HG02943 (cell line): ENCODE measurements around the gene WNT3A.

Experiments
- ATAC-seq: cut with Tn5 transposase; IDR thresholded peaks from one replicate; pipeline ENCODE4 v1.9.1; 2021; ENCODE audit warnings: mild to moderate bottlenecking, low read depth, moderate library complexity; ENCODE audit not compliant: unreplicated experiment

WNT3A gene

DNA sequence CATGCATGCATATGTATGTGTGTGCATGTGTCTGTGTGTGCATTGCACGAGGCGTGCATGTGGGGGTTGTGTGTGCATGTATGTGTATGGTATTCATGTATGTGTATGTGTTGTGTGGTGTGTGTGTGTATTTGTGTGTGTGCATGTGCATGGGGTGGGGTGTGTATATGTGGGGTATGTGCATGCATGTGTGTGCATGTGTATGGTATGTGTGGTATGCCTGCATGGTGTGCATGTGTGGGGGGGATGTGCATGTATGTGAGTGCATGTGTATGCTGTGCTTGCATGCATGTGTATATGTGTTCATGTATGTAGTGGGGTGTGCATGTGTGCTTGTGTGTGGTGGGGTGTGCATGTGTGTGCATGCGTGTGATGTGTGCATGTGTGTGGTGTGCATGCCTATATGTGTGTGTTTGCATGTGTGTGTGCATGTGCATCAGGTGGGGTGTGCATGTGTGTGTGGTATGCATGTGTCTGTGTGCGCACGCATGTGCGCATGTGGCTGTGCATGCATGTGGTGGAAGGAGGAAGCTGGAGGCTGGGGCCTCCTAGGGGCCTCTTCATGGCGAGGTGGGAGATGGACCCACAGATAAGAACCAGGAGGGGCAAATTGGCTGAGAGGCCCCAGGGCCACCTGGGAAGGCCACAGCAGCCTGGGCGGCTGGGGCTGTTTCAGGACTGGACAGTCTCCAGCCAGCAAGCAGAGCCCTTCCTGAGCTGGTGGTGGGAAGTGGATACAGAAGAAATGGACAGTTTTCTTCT lies 39.8 kb downstream of the WNT3A start:
- ATAC-seq: no peak

DNA sequence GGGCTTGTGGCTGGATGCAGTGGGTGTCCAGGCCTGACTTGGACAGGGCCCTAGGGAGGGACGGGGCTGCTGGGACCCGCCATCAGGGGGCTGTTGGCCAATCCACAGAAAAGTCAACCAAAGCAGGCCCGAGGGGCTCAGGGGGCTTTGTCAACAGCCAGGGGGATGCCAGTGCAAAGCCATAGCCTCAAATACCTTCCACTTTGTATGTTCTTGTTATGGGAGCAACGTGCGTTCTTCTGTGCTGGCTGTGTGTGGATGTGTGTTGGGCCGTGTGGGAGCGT lies 40.3 kb downstream of the WNT3A start:
- ATAC-seq: no peak

DNA sequence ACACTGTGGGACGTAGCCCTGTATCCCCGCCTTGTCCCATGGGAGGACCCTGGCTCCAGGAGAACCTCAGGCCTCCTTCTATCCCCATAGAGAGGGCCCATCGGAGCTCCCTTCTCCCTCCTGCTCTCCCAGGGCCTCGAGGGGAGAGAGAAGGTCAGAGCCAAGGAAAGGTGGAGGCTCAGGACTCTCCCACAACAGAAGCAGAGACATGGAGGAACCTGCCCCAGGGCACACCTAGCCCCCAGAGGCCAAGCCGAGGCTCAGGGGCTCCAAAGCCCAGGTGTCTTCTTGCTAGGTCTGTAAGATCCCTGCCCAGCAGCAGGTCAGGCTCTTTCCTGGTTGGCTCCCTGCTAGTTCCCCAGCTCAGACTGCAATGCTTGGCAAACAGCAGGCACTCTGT lies 41.3 kb downstream of the WNT3A start:
- no peak for ATAC-seq

DNA sequence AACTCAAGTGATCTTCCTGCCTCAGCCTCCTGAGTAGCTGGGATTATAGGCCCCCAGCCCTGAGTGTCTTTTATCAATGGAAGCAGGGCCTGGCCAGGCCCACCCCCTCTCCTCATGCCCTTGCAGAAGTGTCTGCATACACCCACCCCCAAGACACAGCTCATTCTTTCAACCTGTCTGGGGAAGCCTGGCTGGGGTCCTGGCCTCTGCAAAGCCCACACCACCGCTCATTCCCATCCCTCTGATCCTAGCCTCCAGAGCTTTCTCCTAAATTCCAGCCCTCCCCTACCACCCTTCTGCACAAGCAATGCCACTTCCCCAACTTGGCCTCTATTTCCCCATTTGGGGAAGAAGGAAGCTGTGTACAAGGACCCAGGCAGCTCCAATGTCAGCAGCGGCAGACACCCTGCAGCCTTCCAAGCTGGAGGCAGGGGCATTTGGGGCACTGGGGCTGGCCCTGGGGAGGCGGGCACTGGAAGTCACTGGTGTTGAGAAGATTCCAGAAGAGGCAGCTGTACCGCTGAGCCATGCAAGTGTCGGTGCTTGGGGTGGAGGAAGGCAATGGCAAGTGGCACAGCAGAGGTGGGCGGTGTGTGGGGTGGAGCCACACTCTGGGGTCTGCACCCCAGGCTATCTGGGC lies 42.0 kb downstream of the WNT3A start:
- no peak for ATAC-seq

GRCh38 chr1:228050571-228051231 lies 43.9 kb downstream of the WNT3A start:
- no peak for ATAC-seq

GRCh38 chr1:228058172-228058948 lies 51.6 kb downstream of the WNT3A start:
- ATAC-seq: no peak

DNA sequence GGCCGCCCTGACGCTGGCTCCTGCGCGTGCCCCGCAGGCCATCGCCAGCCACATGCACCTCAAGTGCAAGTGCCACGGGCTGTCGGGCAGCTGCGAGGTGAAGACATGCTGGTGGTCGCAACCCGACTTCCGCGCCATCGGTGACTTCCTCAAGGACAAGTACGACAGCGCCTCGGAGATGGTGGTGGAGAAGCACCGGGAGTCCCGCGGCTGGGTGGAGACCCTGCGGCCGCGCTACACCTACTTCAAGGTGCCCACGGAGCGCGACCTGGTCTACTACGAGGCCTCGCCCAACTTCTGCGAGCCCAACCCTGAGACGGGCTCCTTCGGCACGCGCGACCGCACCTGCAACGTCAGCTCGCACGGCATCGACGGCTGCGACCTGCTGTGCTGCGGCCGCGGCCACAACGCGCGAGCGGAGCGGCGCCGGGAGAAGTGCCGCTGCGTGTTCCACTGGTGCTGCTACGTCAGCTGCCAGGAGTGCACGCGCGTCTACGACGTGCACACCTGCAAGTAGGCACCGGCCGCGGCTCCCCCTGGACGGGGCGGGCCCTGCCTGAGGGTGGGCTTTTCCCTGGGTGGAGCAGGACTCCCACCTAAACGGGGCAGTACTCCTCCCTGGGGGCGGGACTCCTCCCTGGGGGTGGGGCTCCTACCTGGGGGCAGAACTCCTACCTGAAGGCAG lies 52.3 kb downstream of the WNT3A start:
- no peak for ATAC-seq

DNA sequence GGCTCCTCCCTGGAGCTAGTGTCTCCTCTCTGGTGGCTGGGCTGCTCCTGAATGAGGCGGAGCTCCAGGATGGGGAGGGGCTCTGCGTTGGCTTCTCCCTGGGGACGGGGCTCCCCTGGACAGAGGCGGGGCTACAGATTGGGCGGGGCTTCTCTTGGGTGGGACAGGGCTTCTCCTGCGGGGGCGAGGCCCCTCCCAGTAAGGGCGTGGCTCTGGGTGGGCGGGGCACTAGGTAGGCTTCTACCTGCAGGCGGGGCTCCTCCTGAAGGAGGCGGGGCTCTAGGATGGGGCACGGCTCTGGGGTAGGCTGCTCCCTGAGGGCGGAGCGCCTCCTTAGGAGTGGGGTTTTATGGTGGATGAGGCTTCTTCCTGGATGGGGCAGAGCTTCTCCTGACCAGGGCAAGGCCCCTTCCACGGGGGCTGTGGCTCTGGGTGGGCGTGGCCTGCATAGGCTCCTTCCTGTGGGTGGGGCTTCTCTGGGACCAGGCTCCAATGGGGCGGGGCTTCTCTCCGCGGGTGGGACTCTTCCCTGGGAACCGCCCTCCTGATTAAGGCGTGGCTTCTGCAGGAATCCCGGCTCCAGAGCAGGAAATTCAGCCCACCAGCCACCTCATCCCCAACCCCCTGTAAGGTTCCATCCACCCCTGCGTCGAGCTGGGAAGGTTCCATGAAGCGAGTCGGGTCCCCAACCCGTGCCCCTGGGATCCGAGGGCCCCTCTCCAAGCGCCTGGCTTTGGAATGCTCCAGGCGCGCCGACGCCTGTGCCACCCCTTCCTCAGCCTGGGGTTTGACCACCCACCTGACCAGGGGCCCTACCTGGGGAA lies 53.0 kb downstream of the WNT3A start:
- no peak for ATAC-seq

DNA sequence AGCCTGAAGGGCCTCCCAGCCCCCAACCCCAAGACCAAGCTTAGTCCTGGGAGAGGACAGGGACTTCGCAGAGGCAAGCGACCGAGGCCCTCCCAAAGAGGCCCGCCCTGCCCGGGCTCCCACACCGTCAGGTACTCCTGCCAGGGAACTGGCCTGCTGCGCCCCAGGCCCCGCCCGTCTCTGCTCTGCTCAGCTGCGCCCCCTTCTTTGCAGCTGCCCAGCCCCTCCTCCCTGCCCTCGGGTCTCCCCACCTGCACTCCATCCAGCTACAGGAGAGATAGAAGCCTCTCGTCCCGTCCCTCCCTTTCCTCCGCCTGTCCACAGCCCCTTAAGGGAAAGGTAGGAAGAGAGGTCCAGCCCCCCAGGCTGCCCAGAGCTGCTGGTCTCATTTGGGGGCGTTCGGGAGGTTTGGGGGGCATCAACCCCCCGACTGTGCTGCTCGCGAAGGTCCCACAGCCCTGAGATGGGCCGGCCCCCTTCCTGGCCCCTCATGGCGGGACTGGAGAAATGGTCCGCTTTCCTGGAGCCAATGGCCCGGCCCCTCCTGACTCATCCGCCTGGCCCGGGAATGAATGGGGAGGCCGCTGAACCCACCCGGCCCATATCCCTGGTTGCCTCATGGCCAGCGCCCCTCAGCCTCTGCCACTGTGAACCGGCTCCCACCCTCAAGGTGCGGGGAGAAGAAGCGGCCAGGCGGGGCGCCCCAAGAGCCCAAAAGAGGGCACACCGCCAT lies 53.8 kb downstream of the WNT3A start:
- ATAC-seq: no peak

DNA sequence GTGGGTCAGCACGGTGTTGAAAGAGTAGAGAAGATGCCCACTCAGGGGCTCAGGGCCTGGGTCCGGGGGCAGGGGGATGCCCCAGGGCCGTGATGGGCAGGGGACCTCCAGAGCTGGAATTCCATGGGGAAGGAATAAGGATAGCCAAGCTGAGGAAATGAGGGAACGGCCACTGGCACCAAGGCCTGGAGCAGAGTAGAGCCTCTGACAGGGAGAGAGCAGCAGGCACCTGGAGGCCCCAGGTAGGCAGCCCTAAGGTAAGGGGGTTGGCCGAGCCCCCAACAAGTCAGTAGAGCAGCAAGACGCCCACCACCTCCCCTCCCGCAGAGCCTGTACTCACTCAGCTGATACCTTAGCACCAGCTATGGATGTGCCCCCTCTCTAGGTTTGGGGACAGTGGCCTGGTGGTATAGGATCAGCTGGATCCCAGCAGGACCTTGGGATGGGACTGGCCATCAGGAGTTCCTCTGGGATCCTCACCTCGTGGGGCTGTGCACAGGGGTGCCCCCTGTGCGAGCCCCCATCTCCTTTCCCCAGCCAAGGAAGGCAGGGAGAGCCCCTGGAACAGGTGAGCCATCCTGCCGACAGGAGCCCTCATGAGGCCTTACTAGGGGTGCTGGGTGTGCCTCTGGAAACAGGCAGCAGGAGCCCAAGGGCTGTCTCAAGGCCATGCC lies 54.8 kb downstream of the WNT3A start:
- no peak for ATAC-seq

- ATAC-seq: no peak
Observed at GRCh38 chr1:228062085-228062791, 55.4 kb downstream of the WNT3A start.

DNA sequence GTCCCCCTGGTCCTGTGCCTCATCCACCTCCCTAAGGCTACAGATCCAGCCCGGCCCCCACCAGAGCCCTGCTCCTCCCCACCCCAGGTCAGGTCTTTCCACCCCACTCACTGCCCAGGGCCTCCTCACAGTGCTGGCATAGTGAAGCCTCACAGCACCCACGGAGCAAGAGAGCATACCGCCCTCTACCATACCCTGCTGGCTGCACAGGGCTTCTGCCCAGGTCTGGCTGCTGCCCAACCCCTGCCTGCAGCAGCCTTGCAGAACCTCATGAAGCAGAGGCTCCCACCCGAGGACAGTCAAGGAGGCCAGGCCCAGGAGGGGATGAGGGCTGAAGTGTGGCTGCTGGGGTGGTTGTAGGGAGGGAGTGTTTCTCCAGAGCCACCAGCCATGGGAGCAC lies 56.0 kb downstream of the WNT3A start:
- no peak for ATAC-seq

DNA sequence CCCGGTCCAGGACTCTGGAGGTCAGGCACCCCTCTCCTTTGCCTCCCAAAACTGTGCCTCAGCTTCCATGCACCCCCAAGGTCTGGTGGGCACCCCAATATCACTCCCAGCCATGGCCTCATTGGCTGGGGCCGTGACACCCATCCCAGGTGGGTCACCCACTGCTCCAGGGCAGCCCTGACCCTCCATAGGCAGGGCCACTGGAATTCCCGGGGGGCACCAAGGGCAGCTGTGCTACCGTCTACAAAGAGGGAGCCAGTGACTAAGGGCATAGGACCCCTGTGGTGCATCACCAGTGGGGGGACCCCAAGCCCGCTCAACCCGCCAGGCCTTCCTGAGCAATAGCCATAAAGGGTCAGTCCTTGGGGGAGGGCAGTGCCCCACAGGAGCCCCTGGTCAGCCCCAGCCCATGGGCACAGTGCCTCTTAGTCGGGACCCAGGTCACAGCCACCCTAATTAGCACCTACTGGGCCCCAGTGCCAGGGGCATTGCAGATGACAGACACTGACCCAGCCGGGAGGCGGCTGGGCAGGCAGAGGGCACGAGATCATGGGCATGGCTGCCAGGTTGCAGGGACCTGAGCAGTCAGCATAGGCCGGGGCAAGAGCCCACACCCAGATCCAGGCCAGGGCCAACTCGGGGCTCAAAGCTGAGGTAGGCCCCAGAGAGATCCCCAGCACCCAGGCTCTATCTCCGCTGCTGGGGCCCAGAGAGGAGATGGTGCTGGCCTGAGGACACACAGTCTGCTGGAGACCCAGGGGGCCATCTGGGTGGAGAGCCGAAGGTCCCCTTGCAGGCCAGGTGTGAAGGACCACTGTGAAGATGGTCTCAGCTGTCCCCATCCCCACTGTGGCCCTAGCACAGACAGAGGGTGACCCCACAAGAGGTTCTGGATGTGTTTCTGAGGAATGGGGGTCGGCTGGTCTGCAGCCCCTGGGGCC lies 56.7 kb downstream of the WNT3A start:
- ATAC-seq: no peak

GRCh38 chr1:228064296-228064695 lies 57.5 kb downstream of the WNT3A start:
- no peak for ATAC-seq

DNA sequence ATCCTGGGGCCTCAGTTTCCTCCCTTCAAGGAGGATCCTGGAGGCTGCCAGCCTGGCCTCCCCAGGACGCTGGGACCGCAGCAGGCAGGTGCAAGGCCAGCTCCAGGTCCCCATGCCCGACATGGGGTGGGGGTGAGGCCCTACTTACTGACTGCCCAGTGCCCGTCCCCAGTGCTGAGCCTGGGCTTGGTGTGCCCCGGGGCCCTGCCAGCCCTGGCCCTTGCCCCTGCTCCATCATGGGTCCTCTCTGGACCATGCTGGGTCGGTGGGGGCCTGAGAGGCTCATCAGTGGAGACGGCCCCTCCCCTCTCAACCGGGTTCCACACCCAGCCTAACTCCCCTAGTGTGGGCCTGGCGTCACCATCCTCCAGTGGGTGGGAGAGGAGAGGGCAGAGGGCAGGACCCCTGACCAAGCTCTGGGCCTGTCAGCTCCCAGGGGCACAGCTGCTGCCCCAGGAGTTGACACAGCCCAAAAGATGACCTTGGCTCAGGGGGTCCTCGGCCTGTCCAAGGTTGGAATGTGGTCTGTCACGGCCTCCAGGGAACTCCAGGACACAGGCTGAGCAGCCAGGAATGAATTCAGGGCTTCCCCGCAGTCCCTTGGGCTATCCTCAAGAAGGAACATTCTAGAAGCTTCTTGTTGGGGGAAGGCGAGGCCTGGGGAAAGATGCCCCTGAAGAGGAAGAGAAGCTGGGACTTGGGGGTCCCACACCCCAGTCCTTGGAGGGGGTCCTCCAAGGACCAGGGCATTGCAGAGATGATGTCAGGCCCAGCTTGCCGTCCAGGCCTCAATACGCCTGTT lies 58.1 kb downstream of the WNT3A start:
- ATAC-seq: no peak
